Measurements from ENCODE around the gene MUL1. TPM values are rescaled to one million over a fixed set of nuclear protein-coding genes. Genes with fewer than 3 reads are reported as not detected.
"Not testable (repeated sequence)": the region's sequence is repeated elsewhere in the genome, so short reads cannot be mapped to it uniquely, and the experiment has no call there.

MUL1 gene
- total and polyA plus RNA-seq, 8 donors = 22.0 to 36.0 (median 25.3) TPM

DNA sequence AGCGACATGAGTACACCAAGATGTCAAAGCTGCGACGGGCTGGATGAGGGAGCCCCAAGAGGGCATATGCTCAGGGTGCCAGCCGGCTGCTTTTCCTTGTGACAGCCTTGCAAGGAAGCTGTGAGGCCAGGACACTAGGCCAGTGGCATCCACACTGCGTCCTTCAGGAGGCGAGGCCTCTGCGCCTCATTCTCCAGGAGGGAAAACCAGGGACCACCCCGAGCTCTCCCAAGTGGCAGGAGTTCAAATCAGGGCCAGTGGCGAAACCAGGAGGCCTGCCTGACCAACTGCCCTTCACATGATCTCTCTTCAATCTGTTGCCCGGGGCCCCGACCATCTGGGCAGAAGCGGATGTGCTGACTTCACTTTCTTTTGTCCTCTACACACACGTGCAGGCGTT lies 8.2 kb downstream of the MUL1 start:
- no peak for DNase-seq
- Histone ChIP-seq H3K36me3 (peaks cover 0 to 62% of the 10 kb centered on the region in 2 donors), H3K27me3 (no peaks in the 10 kb centered on the region), H3K27ac (no peak overlapping the region), H3K4me3 (no peak overlapping the region), H3K4me1 (peaks cover 0 to 16% of the 10 kb centered on the region in 2 donors), H3K9me3 (no peaks in the 10 kb centered on the region)
- intact Hi-C loops (cut with DNase I) = no loop called here
- ATAC-seq = no peak
- TF ChIP-seq, protein P1, sequence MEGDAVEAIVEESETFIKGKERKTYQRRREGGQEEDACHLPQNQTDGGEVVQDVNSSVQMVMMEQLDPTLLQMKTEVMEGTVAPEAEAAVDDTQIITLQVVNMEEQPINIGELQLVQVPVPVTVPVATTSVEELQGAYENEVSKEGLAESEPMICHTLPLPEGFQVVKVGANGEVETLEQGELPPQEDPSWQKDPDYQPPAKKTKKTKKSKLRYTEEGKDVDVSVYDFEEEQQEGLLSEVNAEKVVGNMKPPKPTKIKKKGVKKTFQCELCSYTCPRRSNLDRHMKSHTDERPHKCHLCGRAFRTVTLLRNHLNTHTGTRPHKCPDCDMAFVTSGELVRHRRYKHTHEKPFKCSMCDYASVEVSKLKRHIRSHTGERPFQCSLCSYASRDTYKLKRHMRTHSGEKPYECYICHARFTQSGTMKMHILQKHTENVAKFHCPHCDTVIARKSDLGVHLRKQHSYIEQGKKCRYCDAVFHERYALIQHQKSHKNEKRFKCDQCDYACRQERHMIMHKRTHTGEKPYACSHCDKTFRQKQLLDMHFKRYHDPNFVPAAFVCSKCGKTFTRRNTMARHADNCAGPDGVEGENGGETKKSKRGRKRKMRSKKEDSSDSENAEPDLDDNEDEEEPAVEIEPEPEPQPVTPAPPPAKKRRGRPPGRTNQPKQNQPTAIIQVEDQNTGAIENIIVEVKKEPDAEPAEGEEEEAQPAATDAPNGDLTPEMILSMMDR (IDR thresholded peaks at IDR 0.05) = no peak

DNA sequence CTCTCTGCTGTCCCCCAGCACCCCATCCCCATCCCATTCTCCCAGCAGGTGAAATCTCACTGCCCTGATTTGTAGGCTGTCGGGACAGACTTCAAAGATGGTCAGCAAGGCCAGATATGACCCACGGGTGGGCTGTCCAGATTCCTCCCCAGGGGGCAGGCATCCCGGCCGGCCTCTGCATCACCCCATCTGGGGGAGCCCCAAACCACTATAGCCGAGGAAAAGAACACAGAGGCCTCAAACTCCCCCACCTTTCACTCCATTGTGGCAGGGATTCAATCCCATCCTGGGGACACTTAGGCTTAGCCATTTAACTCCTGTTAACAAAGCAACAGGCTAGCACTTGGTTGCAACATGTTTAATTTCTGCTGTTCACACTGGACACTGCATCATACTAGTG lies 8.8 kb downstream of the MUL1 start:
- peaks cover 0 to 20% of the 10 kb centered on the region in 2 donors for H3K4me1 ChIP-seq
- no peak for DNase-seq
- no peaks in the 10 kb centered on the region for H3K9me3 ChIP-seq
- no peak overlapping the region for H3K4me3 ChIP-seq
- H3K36me3 ChIP-seq = peaks cover 0 to 62% of the 10 kb centered on the region in 2 donors
- H3K27ac ChIP-seq = no peak overlapping the region
- H3K27me3 ChIP-seq = no peaks in the 10 kb centered on the region
- intact Hi-C loops (cut with DNase I) = no loop called here
- ATAC-seq = no peak
- TF ChIP-seq, protein P1 (IDR thresholded peaks at IDR 0.05) = no peak

DNA sequence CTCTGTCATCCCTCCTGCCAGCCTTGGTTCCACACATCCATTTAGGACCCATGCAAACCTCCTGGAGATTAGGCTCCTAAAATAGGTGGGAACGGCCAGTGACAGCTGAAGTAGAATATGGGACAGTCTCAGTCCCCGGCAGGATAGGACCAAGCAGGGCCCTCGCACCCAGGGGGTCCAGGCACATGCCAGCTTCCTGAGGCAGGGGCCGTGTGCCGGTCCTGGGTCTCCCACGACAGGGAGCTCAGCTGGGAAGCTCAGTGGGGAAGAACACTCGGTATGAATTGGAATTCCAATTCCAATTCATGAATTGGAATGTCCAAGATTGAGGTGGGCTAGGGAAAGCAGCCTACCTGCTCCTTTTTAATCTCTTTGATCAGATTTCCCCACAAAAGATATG lies 9.8 kb downstream of the MUL1 start:
- ATAC-seq (no peak), DNase-seq (no peak)
- no peaks in the 10 kb centered on the region for H3K27me3 ChIP-seq
- peaks cover 0 to 54% of the 10 kb centered on the region in 2 donors for H3K36me3 ChIP-seq
- peaks cover 6 to 29% of the 10 kb centered on the region in 2 donors for H3K4me1 ChIP-seq
- no peak overlapping the region for H3K27ac ChIP-seq
- TF ChIP-seq, protein P1 (IDR thresholded peaks at IDR 0.05) = no peak
- no peaks in the 10 kb centered on the region for H3K9me3 ChIP-seq
- intact Hi-C loops (cut with DNase I) = no loop called here
- H3K4me3 ChIP-seq = no peak overlapping the region

DNA sequence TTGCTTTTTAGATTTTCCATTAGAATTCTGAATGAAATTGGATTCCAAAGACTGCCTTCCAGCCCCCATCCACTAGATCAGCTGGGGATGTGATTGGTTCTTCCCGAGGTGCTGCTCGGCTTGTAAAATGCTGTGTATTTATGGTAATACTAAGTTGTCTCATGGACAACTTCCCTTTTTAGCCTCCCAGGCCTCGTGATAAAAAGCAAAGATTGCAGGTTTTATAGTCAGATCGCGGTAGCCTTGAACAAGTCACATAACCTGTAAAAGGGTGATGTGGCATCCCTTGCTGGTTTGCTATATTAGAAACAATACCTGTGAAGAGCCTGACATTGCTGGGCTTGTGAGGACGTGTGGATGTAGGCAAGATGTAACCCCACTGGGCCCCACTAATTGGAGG lies 10.4 kb downstream of the MUL1 start:
- DNase-seq (no peak), ATAC-seq (no peak)
- Histone ChIP-seq H3K36me3 (peaks cover 0 to 48% of the 10 kb centered on the region in 2 donors), H3K27me3 (peaks cover 0 to 5% of the 10 kb centered on the region in 2 donors), H3K27ac (no peak overlapping the region), H3K9me3 (no peaks in the 10 kb centered on the region), H3K4me1 (peaks cover 6 to 29% of the 10 kb centered on the region in 2 donors), H3K4me3 (no peak overlapping the region)
- intact Hi-C loops (cut with DNase I) = no loop called here
- TF ChIP-seq, protein P1 (IDR thresholded peaks at IDR 0.05) = no peak

DNA sequence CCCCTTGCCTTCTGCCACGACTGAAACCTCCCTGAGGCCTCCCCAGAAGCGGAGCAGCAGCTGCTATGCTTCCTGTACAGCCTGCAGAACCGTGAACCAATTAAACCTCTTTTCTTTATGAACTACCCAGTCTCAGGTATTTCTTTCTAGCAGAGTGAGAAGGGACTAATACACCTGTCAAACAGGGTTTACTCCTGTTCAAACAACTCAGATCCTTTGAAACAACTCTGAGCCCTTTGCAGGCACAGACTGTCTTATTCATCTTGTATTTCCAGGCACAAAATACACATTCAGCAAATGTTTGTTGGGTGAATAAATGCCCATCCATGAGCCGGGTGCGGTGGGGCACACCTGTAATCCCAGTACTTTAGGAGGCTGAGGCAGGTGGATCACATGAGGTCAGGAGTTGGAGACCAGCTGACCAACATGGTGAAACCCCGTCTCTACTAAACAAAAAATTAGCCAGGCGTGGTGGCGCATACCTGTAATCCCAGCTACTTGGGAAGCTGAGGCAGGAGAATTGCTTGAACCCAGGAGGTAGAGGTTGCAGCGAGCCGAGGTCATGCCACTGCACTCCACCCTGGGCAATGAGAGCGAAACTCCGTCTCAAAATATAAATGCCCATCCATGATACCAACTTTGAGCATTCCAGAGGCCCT lies 11.1 kb downstream of the MUL1 start:
- H3K9me3 ChIP-seq; H3K27ac ChIP-seq; intact Hi-C loops (cut with DNase I); H3K4me3 ChIP-seq; DNase-seq; ATAC-seq: not testable (repeated sequence)
- peaks cover 0 to 41% of the 10 kb centered on the region in 2 donors for H3K36me3 ChIP-seq
- H3K27me3 ChIP-seq = peaks cover 0 to 11% of the 10 kb centered on the region in 2 donors
- peaks cover 6 to 29% of the 10 kb centered on the region in 2 donors for H3K4me1 ChIP-seq

DNA sequence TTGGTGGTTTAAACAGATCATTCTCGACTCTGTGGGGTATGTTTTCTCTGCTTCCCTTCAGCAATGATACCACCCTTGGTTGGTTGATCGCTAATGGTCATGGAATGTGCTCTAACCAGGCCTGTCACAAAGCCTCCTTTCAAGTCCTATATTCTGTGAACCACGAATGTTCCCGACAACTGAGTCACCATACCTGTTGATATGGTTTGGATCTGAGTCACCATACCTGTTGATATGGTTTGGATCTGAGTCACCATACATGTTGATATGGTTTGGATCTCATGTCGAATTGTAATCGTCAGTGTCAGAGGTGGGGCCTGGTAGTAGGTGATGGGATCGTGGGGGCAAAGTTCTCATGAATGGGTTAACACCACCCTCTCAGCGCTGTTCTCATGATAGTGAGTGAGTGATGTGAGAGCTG lies 11.7 kb downstream of the MUL1 start:
- H3K4me1 ChIP-seq = peaks cover 6 to 29% of the 10 kb centered on the region in 2 donors
- H3K27ac ChIP-seq = no peak overlapping the region
- DNase-seq = no peak
- peaks cover 0 to 17% of the 10 kb centered on the region in 2 donors for H3K27me3 ChIP-seq
- H3K36me3 ChIP-seq = peaks cover 0 to 35% of the 10 kb centered on the region in 2 donors
- H3K4me3 ChIP-seq = no peak overlapping the region
- TF ChIP-seq, protein P1 (IDR thresholded peaks at IDR 0.05) = no peak
- H3K9me3 ChIP-seq = no peaks in the 10 kb centered on the region
- intact Hi-C loops (cut with DNase I) = no loop called here
- no peak for ATAC-seq

Data from left lung (tissue), 10 donors.